GM15510 (cell line): Measurements from ENCODE around the gene IGDCC3.
A peak's percentile ranks its signal among the peaks of the same experiment; 100 is the strongest.

Experiments
- POLR2A ChIP-seq: IDR thresholded peaks from 3 replicates; pipeline ENCODE4 v1.6.1; 2011; ENCODE audit warnings: borderline replicate concordance; ENCODE audit not compliant: insufficient read length; ENCODE audit errors: extremely low read depth

IGDCC3 gene

DNA sequence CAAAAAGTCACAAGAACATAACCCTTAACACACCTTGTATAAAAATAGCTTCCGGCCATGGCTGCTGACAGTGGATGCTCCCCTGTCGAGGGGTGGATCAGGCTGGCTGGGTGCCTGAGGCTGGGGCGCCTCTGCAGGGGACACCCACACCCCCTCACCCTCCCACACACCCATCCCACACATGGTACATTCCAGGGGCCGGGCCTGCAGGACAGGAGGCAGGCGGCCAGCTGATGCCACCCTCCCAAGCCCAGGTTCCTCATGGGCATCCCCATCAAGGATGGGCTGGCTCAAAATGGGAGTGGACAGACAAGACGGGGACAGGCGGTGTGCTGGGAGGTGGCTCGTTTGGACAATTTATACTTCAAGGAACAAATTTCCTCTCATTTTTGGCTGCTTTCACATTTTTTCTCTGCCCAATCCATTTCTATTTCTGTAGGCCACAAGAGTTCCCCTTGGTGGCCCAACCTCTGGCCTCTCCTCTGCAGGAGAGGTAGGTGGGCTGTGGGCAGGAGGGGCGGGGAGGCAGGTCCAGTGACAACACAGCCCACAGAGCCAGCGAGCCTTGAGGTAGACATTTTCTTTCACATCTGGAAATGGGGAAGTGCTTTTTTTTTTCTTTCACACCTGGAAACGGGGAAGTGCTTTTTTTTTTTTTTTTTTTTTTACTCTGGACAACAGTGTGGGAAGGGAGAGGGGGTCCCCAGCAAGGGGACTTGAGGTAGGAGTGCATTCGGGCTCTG lies 50.0 kb downstream of the IGDCC3 start:
- no peak for TF ChIP-seq POLR2A

GRCh38 chr15:65326818-65327217 lies 51.0 kb downstream of the IGDCC3 start:
- TF ChIP-seq POLR2A = no peak

DNA sequence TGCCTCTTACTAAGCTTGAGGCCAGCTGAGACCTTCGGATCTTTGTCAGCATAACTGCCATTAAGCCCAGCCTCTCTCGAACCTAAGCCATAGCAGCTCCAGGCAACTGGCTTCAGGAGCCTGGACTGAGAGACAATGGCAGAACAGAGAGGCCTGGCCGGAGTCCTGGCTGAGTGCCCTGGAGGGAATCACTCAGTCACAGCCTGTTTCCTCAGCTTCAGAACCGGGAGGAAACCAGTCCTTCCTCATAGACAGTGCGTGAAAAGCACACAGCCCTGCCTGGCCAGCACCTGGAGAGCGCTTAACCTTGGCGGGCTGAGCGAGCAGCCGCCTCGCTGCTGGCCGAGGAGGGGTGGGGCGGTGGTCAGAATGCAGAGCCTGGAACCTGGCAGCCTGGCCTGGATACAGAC lies 51.7 kb downstream of the IGDCC3 start:
- no peak for TF ChIP-seq POLR2A

- TF ChIP-seq POLR2A = no peak
Measured at GRCh38 chr15:65323071-65323511, 54.7 kb downstream of the IGDCC3 start.

- no peak for TF ChIP-seq POLR2A
Measured at GRCh38 chr15:65318870-65319356, 58.9 kb downstream of the IGDCC3 start.

DNA sequence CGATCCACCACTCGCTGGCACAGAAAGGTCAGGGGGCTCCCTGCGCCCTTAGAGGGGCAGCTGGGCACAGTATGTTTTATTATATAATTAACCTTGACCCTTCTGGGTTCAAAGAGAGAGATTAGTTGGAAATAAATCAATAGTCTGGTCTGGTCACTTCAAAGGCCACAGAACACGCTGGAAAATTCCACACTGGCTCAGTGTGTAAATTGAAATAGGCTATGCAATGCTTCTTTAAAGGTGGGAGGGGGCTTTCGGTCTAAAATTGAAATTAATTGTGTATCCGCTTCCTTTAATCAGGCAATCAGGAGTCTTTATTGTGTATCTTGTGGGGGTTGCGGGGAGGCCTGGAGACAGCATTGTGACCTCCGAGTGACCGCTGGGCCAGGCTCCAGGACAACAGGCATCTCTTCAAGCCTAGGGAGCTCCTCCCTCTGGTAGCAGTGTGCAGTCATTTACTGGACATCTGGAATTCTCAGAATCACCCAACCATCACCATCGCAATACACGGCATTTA lies 65.3 kb downstream of the IGDCC3 start:
- TF ChIP-seq POLR2A = no peak

DNA sequence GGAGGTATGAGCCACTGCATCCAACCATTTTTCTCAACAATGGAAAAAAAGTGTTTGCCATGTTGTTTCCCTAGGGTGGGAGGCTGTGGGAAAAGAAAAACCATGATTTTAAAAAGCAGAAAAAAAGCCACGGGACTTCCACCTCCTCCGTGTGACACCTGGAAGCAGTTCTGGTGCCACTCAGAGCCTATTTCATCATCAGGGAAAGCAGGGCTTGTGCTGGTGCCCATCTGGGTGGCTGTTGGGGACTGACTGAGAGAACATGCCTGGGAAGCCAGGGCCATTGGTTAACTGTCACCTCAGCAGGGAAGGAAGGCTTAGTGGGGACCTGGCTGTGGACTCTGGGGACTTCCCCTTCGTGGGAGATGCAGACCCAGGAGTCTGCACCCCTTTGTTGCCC lies 66.0 kb downstream of the IGDCC3 start:
- TF ChIP-seq POLR2A = no peak

GRCh38 chr15:65310431-65311137 lies 67.2 kb downstream of the IGDCC3 start:
- TF ChIP-seq POLR2A = no peak

- no peak for TF ChIP-seq POLR2A
Measured at GRCh38 chr15:65309882-65310418, 67.9 kb downstream of the IGDCC3 start.

- TF ChIP-seq POLR2A = no peak
Measured at GRCh38 chr15:65307978-65308377, 69.8 kb downstream of the IGDCC3 start.

DNA sequence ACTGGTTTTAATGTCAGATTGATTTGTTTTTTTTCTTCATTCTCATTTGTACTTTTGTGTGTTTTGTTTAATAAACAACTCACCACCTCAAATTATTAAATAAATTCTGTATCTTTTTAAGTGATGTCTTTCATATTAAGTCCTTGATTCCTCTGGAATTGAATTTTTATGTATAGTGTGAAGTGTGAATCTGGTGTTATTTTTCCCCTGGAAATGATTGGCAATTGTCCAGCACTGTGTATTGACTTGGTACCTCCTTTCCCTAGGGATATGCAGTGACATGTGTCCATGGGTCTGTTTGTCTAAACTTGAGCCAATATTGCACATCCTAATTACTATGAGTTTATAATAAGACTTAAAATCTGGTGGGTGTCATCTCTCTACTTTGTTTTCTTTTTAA lies 71.3 kb downstream of the IGDCC3 start:
- TF ChIP-seq POLR2A = no peak

DNA sequence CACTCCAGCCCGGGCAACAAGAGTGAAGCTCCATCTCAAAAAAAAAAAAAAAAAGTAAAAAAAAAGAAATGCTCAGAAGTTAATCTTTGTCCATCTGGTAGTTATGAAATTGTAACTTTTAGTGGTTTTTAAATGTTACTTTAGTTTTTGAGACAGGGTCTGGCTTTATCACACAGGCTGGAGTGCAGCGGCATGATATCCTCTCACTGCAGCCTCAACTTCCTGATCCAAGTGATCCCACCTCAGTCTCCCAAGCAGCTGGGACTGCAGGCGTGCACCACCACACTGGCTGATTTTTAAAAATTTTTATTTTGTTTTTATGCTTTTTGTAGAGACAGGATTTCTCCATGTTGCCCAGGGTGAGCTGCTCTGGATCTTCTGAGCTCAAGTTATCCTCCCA lies 72.0 kb downstream of the IGDCC3 start:
- no peak for TF ChIP-seq POLR2A

- TF ChIP-seq POLR2A = no peak
Measured at GRCh38 chr15:65305150-65305758, 72.5 kb downstream of the IGDCC3 start.

DNA sequence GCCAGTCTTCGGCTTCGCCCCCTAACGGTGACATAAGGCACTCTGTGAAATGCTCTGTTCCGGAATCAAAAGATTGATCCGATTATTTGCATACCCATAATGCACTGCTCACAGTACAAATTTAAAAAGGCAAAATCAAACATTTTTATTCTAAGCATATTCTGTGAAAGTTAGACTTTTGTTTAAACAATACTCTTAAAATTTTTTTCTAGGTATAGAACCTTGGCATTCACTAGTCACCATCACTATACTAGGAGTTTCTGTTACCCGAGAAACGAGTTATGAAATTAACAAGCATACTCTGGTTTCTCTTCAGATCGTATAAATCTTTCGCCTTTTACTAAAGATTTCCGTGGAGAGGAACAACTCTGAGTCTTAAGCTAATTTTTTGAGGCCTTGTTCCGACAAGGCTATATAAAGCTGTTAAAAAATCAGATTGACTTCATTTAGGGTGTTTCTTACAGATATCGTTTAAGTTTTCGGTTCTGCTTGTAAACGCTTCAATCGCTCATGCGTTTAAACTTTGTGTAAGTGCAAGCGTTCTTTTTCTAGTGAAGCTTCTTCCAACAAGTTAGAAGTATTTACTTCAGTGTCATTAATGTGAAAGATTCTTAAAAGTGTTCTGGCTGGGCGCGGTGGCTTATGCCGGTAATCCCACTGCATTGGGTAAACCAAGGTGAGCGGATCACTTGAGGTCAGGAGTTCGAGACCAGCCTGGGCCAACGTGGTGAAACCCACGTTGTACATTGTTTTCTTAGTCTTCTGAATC lies 73.2 kb downstream of the IGDCC3 start, which contains the start of gene RNU5B-1:
Gene RNU5B-1 (plus strand): TSS at position 297 of the 769 bp plus-strand sequence.
- TF ChIP-seq POLR2A = peak; percentile 96

DNA sequence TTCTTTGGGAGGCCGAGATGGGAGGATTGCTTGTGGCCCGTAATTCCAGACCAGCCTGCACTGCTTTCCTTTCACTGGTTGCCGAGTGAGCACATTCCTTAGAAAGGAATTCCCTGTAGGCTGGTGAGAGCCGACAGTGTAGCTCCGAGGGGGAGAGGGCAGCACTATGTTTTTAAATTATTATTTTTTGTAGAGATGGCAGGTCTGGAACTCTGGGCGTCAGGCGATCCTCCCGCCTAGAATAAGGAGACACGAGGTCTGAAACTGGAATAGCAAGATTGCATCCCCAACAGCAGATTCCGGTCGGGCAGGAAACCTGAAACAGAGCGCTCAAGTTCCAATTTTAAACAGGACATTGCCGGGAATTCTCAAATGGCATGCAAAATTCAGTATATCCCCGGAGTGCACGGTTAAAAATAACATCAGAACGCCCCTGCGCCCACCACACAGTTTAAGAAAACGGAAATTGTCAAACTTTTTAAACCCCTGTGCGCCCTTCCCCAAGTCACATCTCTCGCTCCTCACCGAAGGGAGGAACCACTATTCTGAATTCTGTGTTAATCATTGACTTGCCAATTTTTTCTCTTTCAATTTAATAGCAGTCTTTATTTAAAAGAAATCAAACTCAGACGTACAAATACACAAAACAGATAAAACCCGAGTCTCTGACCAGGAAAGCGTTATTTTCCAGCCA lies 74.0 kb downstream of the IGDCC3 start:
- TF ChIP-seq POLR2A = no peak

- no peak for TF ChIP-seq POLR2A
Measured at GRCh38 chr15:65302061-65302460, 75.7 kb downstream of the IGDCC3 start.
